C4-2B (cell line): ENCODE measurements around the gene SULT4A1.

Experiments used
- CTCF ChIP-seq: fragments of 450-650 bp; conservative IDR thresholded peaks from 2 replicates; pipeline ENCODE4 v1.5.1; 2017; ENCODE audit warnings: mild to moderate bottlenecking
- ZFX ChIP-seq: fragments of 450-650 bp; IDR thresholded peaks from 2 replicates; pipeline ENCODE4 v1.6.1; 2017

GRCh38 chr22:43845981-43846380 is 16.3 kb downstream of the SULT4A1 start:
- no peak for TF ChIP-seq CTCF
- TF ChIP-seq ZFX: no peak
